GM21423 (cell line): ENCODE measurements around the gene FZD10.

Experiments used
- ATAC-seq: cut with Tn5 transposase; IDR thresholded peaks from one replicate; pipeline ENCODE4 v1.9.1; 2021; ENCODE audit warnings: mild to moderate bottlenecking, moderate library complexity; ENCODE audit not compliant: unreplicated experiment

FZD10 gene

DNA sequence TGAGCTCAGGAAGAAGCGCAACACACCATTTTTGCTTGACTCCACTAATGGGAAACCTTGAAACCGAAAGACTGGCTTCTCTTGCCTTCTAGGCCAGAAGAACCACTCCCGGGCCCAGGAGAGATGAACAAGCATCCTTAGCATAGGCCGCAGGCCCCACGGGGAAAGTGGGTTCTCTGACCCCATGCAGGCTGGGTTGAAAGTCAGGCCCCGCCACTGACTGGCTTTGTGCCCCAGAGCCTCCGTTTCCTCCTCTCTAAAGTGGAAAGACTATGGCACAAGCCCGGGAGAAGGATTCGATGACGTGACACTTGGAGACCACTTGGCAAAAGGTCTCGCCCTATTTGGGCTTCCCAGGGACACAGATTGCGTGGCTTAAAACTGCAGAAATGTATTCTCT lies 9.9 kb upstream of the FZD10 start:
- ATAC-seq = no peak

DNA sequence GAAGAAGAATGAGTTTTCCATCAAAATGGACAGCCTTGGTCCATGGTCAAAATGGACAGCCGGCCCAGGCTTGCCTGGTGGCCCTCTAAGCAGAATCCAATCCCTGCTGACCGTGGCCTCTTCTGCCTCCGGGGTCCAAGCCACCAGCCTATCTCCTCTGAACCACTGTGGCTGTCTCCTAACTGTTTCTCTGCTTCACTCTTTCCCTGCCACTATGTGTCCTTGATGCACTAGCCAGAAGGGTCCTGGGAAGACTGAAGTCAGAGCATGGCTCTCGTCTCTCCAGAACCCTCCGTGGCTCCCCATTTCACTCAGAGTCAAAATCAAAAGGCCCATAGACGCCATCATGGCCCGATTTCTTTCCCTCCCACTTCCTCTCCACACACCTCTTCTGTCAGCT lies 8.5 kb upstream of the FZD10 start:
- no peak for ATAC-seq

DNA sequence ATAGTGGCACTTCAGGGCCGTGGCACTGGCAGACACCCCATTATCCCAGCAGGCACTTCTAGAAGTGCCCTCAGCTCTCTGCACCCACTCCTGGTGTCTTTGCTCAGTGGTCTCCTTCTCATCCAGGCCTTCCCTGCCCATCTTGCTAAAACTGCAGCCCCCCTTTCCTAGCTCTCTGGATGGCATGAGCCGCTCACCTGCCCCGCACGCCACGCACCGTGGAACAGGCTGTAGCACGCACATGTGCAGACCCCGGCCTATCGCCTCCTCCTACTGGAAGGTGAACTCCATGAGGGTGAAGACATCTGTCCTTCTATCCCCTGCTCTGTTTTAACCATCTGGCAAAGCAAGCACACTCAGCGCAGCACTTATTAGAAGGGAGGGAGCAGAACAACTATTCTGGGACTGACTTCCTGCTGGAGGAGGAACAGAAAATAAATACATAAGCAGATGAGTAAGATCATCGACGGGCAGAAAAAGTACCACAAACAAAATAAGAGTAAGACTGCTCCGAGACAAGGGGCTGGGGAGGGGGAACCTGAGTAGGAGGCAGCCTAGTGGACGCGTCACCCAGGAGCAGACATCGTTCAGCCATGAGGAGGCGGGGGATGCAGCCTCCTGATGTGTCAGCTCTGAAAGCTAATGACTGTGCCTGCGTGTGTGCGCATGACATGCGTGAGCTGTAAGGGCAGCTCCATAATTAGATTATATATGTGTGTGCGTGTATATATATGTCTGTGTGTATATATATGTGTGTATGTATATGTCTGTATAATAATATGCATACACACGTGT lies 7.8 kb upstream of the FZD10 start:
- no peak for ATAC-seq

DNA sequence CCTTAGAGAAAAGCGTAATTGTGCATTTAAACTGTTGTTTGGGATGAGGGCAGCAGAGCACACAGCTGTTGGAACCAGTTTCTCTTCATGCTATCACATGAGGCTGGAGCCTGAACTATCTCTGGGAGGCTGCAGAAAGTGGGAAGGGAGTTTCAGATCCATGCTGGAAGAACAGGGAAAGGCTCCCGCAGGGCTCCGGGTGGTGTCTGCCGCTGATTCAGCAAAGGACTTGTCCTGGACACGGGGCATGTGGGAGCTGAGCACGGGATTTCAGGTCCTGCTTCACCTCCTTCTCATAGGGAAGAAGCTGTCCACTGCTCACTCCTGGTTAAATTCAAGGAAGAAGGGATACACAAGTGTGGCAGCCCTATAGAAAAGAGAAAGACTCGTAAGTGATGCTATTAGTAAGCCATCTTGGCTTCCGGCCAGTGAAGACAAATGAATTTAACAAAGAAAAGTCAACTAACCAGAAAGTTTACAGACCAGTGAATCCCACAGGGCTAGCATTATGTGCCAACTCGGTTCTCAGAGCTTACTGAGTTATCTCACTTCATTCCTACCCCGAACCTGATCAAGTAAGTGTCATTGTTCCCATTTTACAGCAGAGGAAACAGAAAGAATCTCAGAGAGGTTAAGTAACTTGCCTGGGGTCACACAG lies 6.7 kb upstream of the FZD10 start:
- ATAC-seq = no peak

DNA sequence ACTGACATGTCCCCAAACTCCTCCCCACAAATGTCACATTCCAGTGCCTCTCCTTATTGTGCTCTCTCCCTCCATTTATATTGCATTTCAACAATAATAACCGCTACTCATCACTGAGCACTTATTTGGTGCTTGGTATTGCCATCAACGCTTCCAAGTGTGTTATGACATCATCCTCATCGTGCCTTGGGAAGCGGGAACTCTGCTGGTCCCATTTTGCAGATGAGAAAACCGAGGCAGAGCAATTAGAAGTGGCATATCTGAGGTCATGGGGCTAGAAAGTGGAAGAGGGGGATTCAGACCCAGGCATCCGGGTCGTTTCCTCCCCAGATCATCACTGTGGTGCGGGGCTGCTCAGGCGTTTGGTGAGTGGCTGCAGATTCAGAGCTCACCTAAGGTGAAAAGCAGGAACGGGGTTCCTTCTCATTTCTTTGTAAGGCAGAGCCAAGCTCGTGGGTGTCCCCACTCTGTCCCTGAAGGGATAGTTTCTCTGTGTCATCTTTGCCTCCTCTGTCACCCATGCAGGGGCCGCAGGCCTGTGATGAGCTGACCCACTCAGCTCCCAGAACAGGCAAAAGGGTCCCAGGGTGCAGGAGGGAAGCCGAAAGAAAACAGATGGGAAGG lies 5.5 kb upstream of the FZD10 start:
- no peak for ATAC-seq

DNA sequence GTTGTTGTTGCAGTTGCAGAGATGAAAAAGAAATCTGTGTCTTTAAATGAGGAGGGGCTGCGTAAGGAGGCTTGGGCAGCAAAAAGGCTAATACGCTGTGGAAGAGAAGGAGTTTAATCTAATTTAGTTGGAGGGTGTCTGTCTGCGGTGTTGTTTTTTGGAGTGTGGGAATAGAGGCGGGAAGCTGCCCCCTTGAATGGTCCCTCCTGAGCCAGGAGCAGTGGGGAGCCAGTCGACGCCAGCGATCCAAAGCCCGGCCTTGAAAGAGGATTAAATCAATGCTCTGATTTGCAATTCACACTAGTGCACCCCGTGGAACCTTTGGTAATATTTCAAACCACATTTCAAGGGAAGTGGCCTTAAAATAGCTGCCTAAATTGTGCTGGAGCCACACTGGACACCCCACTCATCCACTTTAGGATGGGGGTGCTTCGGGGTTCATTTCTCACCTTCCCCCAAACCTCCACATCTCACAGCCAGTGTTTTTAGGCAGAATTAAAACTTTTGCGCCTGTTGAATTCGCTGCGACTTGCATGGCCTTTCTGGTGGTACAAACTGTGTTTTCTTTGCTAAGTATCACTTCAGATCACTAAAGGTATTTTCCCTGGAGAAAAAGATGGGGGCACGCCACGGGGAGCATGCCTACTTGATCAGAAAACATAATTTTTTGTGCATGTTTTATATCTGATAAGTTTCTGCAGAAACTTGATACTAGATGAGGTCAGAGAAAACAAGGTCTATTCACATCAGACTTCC lies 4.1 kb upstream of the FZD10 start:
- no peak for ATAC-seq

DNA sequence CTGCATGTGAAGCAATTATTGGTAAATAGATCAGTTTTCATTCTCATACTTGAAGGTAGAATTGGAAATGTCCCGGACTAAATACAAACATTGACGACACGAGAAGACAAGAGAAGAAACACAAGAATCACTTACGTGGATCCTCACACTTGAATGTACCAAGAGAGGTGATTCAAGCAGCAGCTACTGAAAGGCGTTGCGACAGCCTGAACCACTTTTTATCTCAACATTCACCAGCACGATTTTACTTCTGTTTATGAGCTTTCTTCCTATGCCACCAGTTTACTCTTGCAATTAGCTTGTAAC lies 3.6 kb upstream of the FZD10 start:
- ATAC-seq = no peak

DNA sequence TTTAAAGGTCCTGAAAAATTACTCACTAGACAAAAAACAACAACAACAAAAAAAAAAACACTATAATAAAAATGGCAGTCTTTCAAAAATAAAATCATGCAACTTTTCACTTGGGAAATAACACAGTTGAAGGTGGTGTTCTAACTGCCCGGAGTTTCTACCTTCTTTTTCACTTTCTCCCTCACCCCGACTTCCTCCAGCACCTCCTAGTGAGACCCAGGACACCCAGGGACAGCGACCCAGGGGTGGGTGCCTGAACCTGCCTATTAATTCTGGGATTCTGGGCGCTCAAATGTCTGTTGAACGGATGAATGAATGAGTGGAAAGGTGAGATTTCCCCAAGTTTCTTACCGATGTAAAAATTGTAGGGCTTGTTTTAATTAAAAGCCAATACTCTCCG lies 2.0 kb upstream of the FZD10 start:
- no peak for ATAC-seq

DNA sequence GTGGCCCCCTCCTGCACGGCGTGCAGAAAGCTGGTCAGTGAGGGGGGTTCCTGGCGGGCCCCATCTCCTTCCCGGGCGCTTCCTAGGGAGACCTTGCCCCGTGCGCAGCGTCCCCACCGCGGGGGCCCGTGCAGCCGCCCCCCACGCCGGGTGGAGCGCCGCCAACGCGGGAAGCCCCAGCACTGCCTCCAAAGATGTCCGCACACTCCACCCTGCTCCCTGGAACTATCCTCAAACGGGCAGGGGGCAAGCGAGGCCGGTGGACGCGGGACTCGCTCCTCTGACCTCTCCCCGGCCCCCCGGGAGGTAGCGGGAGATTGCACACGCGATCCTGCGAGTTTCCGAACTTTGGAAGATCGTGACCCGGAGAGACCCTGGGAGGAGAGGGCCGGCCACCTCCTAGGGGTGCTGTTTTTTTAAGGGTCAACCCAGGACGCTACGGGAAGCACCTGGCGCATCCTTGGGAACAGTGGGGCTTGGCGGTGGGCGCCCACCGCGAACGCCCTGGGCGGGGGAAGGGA lies 1.5 kb upstream of the FZD10 start:
- no peak for ATAC-seq

DNA sequence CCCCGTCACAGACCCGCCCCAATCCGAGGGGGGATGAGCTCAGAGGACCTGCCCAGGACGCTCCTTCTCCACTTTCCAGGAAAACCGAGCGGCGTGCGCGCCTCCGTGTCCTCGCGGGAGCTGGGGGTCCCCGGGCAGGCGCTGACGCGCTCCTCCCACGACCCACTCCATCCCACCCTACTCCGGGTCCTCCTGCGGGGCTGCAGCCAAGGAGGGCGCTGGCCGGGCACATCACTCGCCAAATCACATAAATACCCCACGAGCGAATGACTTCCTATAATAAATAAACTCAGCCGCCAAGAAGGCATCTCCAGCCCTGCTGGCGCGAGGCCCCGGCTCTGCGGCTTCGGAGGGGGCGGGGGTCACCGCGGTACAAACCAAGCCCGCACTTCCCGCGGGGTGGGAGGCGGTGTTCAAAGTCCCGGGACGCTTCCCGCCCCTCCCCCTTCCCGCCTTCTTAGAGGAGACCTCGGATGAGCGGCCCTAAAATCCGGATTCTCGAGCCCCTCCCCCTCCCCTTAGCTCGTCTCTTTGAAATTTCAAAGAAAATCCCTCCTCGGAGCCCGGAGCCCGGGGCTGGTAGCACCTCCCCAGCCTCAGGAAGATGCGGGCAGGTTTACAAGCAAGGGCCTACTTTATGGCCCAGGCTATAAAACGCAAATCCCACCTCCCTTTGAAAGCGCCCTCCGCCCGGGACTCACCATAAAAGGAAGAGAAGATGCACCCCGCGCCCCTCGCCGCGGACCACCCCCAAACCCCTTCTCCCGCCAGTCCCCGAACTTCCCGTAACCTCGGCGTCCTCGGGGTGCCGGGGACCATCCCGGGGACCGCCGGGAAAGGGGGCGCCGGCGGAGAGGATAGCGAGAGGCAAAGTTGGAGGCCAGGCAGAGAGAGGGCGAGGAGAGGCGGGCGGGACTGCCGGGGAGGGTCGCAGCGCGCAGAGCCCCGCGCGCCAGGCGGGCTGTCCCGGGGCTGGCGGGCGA lies 712 bp upstream of the FZD10 start:
- no peak for ATAC-seq

DNA sequence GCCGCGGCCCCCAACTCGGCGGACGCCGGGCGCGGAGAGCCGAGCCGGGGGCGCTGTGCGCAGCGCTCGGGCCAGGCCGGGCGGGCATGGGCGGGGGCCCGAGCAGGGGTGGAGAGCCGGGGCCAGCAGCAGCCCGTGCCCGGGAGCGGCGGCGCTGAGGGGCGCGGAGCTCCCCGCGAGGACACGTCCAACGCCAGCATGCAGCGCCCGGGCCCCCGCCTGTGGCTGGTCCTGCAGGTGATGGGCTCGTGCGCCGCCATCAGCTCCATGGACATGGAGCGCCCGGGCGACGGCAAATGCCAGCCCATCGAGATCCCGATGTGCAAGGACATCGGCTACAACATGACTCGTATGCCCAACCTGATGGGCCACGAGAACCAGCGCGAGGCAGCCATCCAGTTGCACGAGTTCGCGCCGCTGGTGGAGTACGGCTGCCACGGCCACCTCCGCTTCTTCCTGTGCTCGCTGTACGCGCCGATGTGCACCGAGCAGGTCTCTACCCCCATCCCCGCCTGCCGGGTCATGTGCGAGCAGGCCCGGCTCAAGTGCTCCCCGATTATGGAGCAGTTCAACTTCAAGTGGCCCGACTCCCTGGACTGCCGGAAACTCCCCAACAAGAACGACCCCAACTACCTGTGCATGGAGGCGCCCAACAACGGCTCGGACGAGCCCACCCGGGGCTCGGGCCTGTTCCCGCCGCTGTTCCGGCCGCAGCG lies 639 bp downstream of the FZD10 start:
- ATAC-seq = no peak

DNA sequence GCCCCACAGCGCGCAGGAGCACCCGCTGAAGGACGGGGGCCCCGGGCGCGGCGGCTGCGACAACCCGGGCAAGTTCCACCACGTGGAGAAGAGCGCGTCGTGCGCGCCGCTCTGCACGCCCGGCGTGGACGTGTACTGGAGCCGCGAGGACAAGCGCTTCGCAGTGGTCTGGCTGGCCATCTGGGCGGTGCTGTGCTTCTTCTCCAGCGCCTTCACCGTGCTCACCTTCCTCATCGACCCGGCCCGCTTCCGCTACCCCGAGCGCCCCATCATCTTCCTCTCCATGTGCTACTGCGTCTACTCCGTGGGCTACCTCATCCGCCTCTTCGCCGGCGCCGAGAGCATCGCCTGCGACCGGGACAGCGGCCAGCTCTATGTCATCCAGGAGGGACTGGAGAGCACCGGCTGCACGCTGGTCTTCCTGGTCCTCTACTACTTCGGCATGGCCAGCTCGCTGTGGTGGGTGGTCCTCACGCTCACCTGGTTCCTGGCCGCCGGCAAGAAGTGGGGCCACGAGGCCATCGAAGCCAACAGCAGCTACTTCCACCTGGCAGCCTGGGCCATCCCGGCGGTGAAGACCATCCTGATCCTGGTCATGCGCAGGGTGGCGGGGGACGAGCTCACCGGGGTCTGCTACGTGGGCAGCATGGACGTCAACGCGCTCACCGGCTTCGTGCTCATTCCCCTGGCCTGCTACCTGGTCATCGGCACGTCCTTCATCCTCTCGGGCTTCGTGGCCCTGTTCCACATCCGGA lies 1.4 kb downstream of the FZD10 start:
- ATAC-seq = no peak

DNA sequence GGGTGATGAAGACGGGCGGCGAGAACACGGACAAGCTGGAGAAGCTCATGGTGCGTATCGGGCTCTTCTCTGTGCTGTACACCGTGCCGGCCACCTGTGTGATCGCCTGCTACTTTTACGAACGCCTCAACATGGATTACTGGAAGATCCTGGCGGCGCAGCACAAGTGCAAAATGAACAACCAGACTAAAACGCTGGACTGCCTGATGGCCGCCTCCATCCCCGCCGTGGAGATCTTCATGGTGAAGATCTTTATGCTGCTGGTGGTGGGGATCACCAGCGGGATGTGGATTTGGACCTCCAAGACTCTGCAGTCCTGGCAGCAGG lies 1.9 kb downstream of the FZD10 start:
- ATAC-seq = no peak

DNA sequence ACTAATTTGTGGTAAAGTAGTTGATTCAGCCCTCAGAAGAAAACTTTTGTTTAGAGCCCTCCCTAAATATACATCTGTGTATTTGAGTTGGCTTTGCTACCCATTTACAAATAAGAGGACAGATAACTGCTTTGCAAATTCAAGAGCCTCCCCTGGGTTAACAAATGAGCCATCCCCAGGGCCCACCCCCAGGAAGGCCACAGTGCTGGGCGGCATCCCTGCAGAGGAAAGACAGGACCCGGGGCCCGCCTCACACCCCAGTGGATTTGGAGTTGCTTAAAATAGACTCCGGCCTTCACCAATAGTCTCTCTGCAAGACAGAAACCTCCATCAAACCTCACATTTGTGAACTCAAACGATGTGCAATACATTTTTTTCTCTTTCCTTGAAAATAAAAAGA lies 2.7 kb downstream of the FZD10 start:
- no peak for ATAC-seq

DNA sequence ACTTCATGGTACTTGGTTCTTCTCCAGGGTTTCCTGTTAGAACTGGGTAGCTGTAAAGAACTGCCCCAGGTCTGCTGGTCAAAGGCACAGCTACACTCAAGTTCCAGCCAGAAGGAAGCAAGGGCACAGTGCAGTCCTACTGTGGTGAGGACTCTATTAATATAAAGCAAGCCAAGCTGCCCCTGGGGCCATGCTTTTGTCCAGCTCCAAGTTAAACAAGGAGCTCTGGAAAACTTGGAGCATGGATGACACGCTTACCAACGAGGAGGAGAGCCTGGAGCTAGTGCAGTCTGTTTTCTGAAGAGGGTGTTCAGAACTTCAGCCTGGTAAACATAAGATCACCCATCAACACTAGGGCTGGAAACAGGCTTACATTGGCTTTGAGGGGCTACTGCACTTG lies 4.0 kb downstream of the FZD10 start:
- ATAC-seq = no peak

DNA sequence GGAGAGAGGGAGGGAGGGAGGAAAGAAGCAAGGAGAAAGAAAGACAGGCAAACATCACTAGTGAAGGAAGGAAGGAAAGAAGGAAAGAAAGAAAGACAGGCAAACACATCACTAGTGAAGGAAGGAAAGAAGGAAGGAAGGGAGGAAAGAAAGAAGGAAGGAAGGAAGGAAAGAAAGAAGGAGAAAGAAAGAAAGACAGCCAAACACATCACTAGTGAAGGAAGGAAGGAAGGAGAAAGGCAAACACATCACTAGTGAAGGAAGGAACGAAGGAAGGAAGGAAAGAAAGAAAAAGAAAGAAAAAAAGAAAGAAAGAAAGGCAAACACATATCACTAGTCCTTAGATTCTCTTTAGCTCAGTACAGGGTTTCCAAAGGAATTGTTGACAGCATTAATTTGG lies 5.3 kb downstream of the FZD10 start:
- no peak for ATAC-seq

DNA sequence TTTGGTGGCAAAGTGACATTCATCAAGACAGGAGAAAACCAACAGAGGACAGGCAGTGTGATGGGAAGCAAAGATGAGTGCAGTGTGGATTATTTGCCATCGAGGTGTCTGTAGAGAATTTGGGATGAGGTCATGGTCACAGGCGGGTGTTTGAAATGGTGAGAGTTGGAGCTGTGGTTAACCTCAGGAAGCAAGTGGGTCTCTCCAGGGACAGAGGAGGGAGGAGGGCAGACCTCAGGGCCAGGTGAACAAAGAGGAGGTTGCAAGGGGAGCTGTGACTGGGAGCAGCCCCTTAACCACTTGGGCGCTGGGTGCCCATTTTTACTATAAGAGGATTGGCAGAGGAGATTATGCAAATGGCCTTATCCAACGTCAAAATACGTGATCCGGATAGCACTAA lies 7.0 kb downstream of the FZD10 start:
- no peak for ATAC-seq

DNA sequence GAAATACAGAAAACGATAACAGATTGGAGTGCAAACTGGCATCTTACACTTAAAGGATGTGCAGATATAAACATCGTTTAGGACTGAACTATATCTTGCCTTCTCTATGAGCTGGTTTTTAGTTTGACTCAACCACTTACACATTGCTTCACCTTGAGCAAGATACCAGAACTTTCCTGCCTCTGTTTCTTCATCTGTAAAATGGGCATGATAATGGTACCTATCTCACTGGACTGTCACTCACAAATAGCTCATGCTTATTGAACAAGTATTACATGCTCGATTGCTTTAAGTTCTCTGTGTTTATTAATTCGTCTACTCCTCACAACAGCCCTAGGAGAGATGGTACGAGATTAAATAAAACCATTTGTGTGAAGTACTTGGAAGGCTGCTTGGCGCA lies 7.7 kb downstream of the FZD10 start:
- no peak for ATAC-seq

DNA sequence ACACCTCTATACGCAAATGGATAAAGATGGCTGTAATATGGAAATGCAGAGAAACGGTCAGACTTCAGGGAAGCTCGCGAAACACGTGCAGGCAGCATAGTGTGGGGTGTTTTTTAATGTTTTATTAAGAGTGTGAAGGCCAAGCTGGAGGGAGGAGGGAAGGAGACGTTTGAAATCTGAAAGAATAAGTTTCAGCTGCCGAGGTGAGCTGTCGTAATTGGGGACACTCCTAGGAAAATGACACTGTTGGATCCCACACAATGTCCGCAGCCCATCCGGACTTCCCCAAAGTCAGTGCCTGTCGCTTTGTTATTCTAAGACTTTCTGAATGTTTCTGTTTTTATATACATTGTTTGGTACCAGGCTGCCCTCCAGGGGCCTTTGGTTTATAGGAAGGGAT lies 8.3 kb downstream of the FZD10 start:
- ATAC-seq = no peak
